Measurements from ENCODE around the gene A1BG. TPM values are rescaled to one million over a fixed set of nuclear protein-coding genes. Genes with fewer than 3 reads are reported as not detected.

Gene A1BG
- total RNA-seq, 2 donors from 2014 or later, result 45.5 to 52.6 TPM

DNA sequence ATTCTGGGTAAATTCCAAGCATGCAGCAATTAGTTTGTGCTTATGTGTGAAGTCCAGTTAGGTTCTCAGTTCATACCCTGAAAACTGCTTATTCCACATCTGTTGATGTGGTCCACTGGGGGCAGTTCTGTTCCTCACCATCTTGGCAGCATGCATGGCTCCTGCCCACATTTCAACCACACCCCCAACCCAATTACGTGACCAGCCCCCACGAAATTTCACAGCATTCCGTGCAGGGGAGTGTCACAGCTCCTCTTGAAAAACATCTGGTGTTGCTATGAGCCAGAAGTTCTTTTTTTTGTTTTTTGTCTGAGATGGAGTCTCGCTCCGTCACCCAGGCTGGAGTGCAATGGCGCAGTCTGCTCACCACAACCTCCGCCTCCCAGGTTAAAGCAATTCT, 57.2 kb downstream of the A1BG start:
- H3K27ac ChIP-seq, result no peak overlapping the region
- peaks cover 74% of the 10 kb centered on the region for H3K36me3 ChIP-seq
- peaks cover 0 to 27% of the 10 kb centered on the region in 2 donors for H3K9me3 ChIP-seq

More for the DNA sequence above, 57.2 kb downstream of the A1BG start:
- Histone ChIP-seq H3K27me3 (no peaks in the 10 kb centered on the region), H3K4me1 (no peaks in the 10 kb centered on the region), H3K4me3 (no peak overlapping the region)
- TF ChIP-seq, protein P1, sequence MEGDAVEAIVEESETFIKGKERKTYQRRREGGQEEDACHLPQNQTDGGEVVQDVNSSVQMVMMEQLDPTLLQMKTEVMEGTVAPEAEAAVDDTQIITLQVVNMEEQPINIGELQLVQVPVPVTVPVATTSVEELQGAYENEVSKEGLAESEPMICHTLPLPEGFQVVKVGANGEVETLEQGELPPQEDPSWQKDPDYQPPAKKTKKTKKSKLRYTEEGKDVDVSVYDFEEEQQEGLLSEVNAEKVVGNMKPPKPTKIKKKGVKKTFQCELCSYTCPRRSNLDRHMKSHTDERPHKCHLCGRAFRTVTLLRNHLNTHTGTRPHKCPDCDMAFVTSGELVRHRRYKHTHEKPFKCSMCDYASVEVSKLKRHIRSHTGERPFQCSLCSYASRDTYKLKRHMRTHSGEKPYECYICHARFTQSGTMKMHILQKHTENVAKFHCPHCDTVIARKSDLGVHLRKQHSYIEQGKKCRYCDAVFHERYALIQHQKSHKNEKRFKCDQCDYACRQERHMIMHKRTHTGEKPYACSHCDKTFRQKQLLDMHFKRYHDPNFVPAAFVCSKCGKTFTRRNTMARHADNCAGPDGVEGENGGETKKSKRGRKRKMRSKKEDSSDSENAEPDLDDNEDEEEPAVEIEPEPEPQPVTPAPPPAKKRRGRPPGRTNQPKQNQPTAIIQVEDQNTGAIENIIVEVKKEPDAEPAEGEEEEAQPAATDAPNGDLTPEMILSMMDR (IDR thresholded peaks at IDR 0.05), result no peak
- DNase-seq (ENCODE audit: low spot score), result no peak

Small RNA genes lying within 50 kb of the gene (microRNA-seq; reads per million reads assigned to microRNA genes)
- gene MIR4754 (ENCODE audit: borderline number of aligned reads in 2 of 2, borderline replicate concordance in 1 of 2) (0 reads per million in 2 donors), gene MIR6806 (ENCODE audit: borderline number of aligned reads in 2 of 2, borderline replicate concordance in 1 of 2) (0 to 0.71 reads per million in 2 donors)

Other genes with a start within 250 kb of the A1BG start
- 1 to 10 TPM; 6.9 to 7.9 TPM for gene ZNF329, start 202.7 kb downstream of the A1BG start, total RNA-seq
- gene ZNF274, start 170.4 kb downstream of the A1BG start, total RNA-seq, result 10 to 100 TPM; 17.7 to 25.8 TPM
- gene ZNF544, start 124.6 kb downstream of the A1BG start, total RNA-seq, result 10 to 100 TPM; 30.1 to 38.4 TPM
- gene ZNF8, start 74.5 kb downstream of the A1BG start, total RNA-seq, result 1 to 10 TPM; 5.8 to 6.9 TPM
- gene ERVK3-1, start 48.1 kb downstream of the A1BG start, total RNA-seq, result 10 to 100 TPM; 20.9 to 32.6 TPM
- 1 to 10 TPM; 1.6 to 2.6 TPM for gene ZSCAN22, start 26.5 kb downstream of the A1BG start, total RNA-seq
- gene ZNF497, start 9.3 kb upstream of the A1BG start, total RNA-seq, result under 1 TPM; 0.39 to 0.56 TPM
- gene ZNF837, start 27.5 kb upstream of the A1BG start, total RNA-seq, result 1 to 10 TPM in 1 of 2 donors, under 1 TPM in 1; 0.70 to 1.3 TPM
- 1,000 to 10,000 TPM in 1 of 2 donors, 100 to 1,000 TPM in 1; 593 to 1,197 TPM for gene RPS5, start 33.8 kb upstream of the A1BG start, total RNA-seq
- not detected for gene RNF225, start 42.2 kb upstream of the A1BG start, total RNA-seq
- gene ZNF584, start 55.2 kb upstream of the A1BG start, total RNA-seq, result 10 to 100 TPM; 17.4 to 18.5 TPM
- 1 to 10 TPM; 2.7 to 3.1 TPM for gene ZNF132, start 86.7 kb upstream of the A1BG start, total RNA-seq
- 1 to 10 TPM; 2.7 to 6.9 TPM for gene ZNF324B, start 98.1 kb upstream of the A1BG start, total RNA-seq
- gene ZNF324, start 113.6 kb upstream of the A1BG start, total RNA-seq, result 1 to 10 TPM; 5.9 to 9.9 TPM
- 10 to 100 TPM in 1 of 2 donors, 1 to 10 TPM in 1; 7.9 to 10.0 TPM for gene ZNF446, start 122.9 kb upstream of the A1BG start, total RNA-seq
- gene SLC27A5, start 158.5 kb upstream of the A1BG start, total RNA-seq, result 1 to 10 TPM; 1.3 to 2.9 TPM
- 10 to 100 TPM in 1 of 2 donors, 1 to 10 TPM in 1; 7.2 to 14.3 TPM for gene ZBTB45, start 166.3 kb upstream of the A1BG start, total RNA-seq
- 100 to 1,000 TPM in 1 of 2 donors, 10 to 100 TPM in 1; 99.6 to 207 TPM for gene TRIM28, start 190.6 kb upstream of the A1BG start, total RNA-seq
- gene CHMP2A, start 201.6 kb upstream of the A1BG start, total RNA-seq, result 100 to 1,000 TPM; 109 to 121 TPM
- gene UBE2M, start 205.1 kb upstream of the A1BG start, total RNA-seq, result 10 to 100 TPM; 30.9 to 38.8 TPM
- 10 to 100 TPM in 1 of 2 donors, 1 to 10 TPM in 1; 6.5 to 11.3 TPM for gene MZF1, start 219.8 kb upstream of the A1BG start, total RNA-seq

All from right atrium auricular region (tissue), 2 donors.